ENCODE data around the gene RNASE7.

Gene RNASE7

DNA sequence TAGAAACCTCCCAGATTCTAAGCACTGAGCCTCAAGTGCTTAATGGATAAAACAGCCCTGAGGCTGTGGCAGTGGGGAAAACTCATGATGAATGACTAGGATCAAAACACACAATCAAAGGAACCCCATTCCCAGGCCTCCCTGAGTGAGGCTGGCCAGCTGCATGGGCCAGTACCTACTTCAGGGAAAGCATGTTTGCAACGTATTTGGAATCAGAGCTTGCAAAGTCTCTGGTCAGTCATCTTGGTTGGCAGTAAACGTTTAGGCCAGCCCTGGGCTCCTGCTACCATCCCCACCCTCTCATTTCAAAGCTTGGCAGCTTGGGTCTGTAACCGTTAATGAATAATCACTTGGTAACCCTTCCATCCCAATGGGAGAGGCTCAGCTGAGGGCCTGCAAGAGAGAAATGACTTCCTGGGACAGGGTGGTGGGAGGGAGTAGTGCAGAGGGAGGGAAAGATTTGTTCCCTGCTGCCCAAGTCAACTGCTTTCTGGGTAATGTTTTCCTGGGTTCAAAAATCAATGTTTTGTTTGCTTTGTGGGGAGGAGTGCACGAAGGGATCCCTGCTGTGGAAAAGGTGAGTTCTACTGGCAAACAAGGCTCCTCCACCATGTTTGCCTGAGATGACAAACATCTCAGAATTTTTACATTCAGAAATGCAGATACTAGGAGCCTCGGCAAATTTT is 13.4 kb downstream of the RNASE7 start:
- no peak for DNase-seq (ENCODE audit: extremely low read depth, insufficient read length)
- no peaks in the 10 kb centered on the region for H3K36me3 ChIP-seq (ENCODE audit: control insufficient read depth, insufficient read depth, low read length)
- TF ChIP-seq, protein P1, sequence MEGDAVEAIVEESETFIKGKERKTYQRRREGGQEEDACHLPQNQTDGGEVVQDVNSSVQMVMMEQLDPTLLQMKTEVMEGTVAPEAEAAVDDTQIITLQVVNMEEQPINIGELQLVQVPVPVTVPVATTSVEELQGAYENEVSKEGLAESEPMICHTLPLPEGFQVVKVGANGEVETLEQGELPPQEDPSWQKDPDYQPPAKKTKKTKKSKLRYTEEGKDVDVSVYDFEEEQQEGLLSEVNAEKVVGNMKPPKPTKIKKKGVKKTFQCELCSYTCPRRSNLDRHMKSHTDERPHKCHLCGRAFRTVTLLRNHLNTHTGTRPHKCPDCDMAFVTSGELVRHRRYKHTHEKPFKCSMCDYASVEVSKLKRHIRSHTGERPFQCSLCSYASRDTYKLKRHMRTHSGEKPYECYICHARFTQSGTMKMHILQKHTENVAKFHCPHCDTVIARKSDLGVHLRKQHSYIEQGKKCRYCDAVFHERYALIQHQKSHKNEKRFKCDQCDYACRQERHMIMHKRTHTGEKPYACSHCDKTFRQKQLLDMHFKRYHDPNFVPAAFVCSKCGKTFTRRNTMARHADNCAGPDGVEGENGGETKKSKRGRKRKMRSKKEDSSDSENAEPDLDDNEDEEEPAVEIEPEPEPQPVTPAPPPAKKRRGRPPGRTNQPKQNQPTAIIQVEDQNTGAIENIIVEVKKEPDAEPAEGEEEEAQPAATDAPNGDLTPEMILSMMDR (IDR thresholded peaks at IDR 0.05; ENCODE audit: insufficient read depth, low read length, poor library complexity, severe bottlenecking): no peak

DNA sequence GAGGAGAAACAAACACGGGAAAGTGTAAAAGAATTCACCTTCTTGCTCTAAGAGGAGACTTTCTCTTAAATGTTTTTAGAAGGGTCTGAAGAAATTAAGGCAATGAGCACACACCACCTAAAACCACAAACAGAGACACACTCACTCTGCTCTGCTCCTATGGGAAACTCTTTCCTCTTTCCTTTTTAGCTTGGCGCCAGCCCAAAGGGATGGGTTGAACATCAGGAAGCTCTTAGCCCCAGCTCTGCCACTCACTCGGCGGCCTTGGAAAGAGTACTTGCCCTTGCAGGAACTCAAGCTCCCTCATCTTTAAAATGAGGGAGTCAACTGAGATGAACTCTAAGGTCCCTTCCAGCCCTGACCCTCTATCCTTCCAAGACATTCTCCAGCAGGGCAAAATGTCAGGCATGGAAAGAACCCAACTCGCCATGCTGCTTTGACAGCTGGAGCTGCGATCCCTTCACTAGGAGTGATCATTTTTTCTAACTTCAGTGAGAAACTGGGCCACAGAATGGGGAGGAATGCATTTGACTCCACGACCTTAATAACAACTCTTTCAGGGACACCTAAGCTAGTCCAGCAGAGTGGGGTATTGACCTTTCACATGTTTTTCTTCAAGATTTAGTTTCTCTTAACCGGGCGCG is 14.5 kb downstream of the RNASE7 start:
- no peak for DNase-seq (ENCODE audit: extremely low read depth, insufficient read length)
- Histone ChIP-seq H3K36me3 (ENCODE audit: control insufficient read depth, insufficient read depth, low read length) (no peaks in the 10 kb centered on the region), H3K4me3 (replicated peaks; ENCODE audit: low read depth, low read length) (no peak overlapping the region), H3K27me3 (replicated peaks; ENCODE audit: control insufficient read depth, insufficient read depth, low read length) (no peaks in the 10 kb centered on the region)
- TF ChIP-seq, protein P1 (IDR thresholded peaks at IDR 0.05; ENCODE audit: insufficient read depth, low read length, poor library complexity, severe bottlenecking): no peak

More for the DNA sequence above, 13.4 kb downstream of the RNASE7 start:
- Histone ChIP-seq H3K27me3 (replicated peaks; ENCODE audit: control insufficient read depth, insufficient read depth, low read length) (no peaks in the 10 kb centered on the region), H3K4me3 (replicated peaks; ENCODE audit: low read depth, low read length) (no peak overlapping the region)

DNA sequence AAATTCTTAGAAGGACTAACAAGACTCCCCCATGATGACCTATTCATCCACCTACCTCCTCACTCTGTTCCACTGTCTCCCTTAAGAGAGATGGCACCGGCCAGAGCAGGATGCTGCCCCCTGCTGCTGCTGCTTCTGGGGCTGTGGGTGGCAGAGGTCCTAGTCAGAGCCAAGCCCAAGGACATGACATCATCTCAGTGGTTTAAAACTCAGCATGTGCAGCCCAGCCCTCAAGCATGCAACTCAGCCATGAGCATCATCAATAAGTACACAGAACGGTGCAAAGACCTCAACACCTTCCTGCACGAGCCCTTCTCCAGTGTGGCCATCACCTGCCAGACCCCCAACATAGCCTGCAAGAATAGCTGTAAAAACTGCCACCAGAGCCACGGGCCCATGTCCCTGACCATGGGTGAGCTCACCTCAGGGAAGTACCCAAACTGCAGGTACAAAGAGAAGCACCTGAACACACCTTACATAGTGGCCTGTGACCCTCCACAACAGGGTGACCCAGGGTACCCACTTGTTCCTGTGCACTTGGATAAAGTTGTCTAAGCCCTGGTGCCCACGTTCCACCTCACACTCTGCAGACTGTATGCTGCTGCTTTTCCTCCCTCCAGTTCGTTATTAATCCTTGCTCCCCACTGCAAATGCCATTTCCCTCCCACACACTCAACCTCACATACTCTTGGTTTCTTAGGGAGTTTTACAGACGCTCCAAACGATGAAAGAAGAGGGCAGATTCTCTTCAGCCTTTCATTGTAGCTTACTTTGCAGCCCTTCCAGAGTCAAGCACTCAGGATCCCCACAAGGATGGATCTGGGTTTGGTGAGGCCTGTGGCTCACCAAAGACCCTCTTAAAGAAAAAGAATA is 15.9 kb downstream of the RNASE7 start, which contains the start of gene RNASE8:
RNASE8 (plus strand) TSS at position 20 of the 873 bp plus-strand sequence; CDS start at position 91, 71 bp downstream.
- Histone ChIP-seq H3K36me3 (ENCODE audit: control insufficient read depth, insufficient read depth, low read length) (no peaks in the 10 kb centered on the region), H3K4me3 (replicated peaks; ENCODE audit: low read depth, low read length) (no peak within 1 kb of the TSS), H3K27me3 (replicated peaks; ENCODE audit: control insufficient read depth, insufficient read depth, low read length) (no peaks in the 10 kb centered on the region)
- TF ChIP-seq, protein P1 (IDR thresholded peaks at IDR 0.05; ENCODE audit: insufficient read depth, low read length, poor library complexity, severe bottlenecking): peak; percentile 36
- no peak for DNase-seq (ENCODE audit: extremely low read depth, insufficient read length)

DNA sequence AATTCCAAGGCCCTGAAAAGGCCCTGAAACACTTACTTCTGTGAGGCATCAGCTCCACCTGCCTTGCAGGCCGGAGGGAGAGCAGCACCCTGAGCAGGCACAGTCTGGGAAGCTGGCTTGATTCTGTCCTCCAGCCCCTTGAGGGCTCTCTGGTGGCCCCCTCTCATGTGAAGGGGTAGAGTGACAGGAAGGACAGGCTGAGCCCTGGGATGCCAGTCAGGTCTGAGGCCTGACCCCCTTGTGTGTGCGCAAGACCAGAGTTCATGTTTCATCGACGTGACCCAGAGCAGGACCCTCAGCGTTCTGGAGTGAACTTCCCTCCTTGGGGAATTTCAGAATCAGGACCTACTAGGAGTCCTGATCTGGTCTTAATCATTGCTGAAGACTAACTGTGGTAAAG is 16.7 kb downstream of the RNASE7 start:
- no peaks in the 10 kb centered on the region for H3K27me3 ChIP-seq (replicated peaks; ENCODE audit: control insufficient read depth, insufficient read depth, low read length)
- no peaks in the 10 kb centered on the region for H3K36me3 ChIP-seq (ENCODE audit: control insufficient read depth, insufficient read depth, low read length)
- no peak overlapping the region for H3K4me3 ChIP-seq (replicated peaks; ENCODE audit: low read depth, low read length)
- no peak for DNase-seq (ENCODE audit: extremely low read depth, insufficient read length)
- TF ChIP-seq, protein P1 (IDR thresholded peaks at IDR 0.05; ENCODE audit: insufficient read depth, low read length, poor library complexity, severe bottlenecking): no peak

DNA sequence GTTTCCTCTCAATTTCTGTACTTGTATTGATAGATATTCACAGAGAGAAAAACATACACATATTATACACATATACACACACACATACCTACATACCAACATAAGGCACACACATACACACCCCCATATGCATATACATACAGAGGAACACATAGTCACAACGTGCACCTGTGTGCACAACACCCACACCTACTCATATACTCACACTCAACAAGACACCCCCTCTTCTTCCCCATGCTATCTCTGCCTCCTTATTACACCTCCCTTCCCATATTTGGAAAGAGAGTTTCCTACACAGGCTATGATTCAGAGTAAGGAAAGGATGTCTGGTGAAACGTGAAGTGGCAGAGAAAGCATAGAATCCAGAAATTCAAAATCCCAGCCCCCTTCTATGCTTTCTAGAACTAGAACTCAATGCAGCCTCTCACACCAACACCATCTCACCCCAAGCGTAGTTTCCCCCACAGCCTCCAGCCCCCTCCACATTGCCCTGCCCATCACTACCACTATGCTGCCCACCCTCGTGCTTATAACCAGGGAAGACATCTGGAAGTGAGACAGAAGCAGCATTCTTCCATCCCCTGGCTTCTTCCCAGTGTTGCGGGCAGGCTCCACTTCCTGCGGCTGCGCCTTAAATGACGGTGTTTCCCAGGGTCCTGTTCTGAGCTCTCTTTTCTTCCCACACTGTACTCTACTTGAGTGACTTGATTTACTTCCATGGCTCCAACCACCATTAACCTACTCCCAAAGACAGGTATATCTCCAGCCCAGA is 17.9 kb downstream of the RNASE7 start:
- Histone ChIP-seq H3K27me3 (replicated peaks; ENCODE audit: control insufficient read depth, insufficient read depth, low read length) (no peaks in the 10 kb centered on the region; the same call in 1 of the 2 replicates), H3K36me3 (ENCODE audit: control insufficient read depth, insufficient read depth, low read length) (no peaks in the 10 kb centered on the region), H3K4me3 (replicated peaks; ENCODE audit: low read depth, low read length) (no peak overlapping the region)
- TF ChIP-seq, protein P1 (IDR thresholded peaks at IDR 0.05; ENCODE audit: insufficient read depth, low read length, poor library complexity, severe bottlenecking): no peak
- DNase-seq (ENCODE audit: extremely low read depth, insufficient read length): no peak

Measured in GM06990 (cell line).